ENCODE measurements around the gene OR8D2. TPM values are rescaled to one million over a fixed set of nuclear protein-coding genes. Genes with fewer than 3 reads are reported as not detected.

Gene OR8D2, protein sequence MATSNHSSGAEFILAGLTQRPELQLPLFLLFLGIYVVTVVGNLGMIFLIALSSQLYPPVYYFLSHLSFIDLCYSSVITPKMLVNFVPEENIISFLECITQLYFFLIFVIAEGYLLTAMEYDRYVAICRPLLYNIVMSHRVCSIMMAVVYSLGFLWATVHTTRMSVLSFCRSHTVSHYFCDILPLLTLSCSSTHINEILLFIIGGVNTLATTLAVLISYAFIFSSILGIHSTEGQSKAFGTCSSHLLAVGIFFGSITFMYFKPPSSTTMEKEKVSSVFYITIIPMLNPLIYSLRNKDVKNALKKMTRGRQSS
- polyA plus RNA-seq (2012; ENCODE audit: missing spikeins) = not detected

- TF ChIP-seq POLR2A (IDR thresholded peaks at IDR 0.05; ENCODE audit: low read depth, low read length) = no peak
- TF ChIP-seq TAF1 (IDR thresholded peaks at IDR 0.05; ENCODE audit: borderline replicate concordance, low read depth, low read length) = no peak
- TF ChIP-seq POLR2AphosphoS5 (IDR thresholded peaks at IDR 0.05; ENCODE audit: low read depth, low read length) = no peak
- FAIRE-seq (no peak), DNase-seq (ENCODE audit: insufficient read length) (no peak)
These were observed at the start of gene OR8D2 for GRCh38 chr11:124320097-124320496. Gene OR8D2 (minus strand): TSS chr11:124320197. CDS start chr11:124320197, 0 bp downstream.

GRCh38 chr11:124359566-124359965 is 39.6 kb upstream of the OR8D2 start:
- TF ChIP-seq POLR2A (IDR thresholded peaks at IDR 0.05; ENCODE audit: low read depth, low read length) = no peak
- no peak for TF ChIP-seq TAF1 (IDR thresholded peaks at IDR 0.05; ENCODE audit: borderline replicate concordance, low read depth, low read length)
- TF ChIP-seq POLR2AphosphoS5 (IDR thresholded peaks at IDR 0.05; ENCODE audit: low read depth, low read length) = no peak
- no peak for DNase-seq (ENCODE audit: insufficient read length)
- no peak for FAIRE-seq

DNA sequence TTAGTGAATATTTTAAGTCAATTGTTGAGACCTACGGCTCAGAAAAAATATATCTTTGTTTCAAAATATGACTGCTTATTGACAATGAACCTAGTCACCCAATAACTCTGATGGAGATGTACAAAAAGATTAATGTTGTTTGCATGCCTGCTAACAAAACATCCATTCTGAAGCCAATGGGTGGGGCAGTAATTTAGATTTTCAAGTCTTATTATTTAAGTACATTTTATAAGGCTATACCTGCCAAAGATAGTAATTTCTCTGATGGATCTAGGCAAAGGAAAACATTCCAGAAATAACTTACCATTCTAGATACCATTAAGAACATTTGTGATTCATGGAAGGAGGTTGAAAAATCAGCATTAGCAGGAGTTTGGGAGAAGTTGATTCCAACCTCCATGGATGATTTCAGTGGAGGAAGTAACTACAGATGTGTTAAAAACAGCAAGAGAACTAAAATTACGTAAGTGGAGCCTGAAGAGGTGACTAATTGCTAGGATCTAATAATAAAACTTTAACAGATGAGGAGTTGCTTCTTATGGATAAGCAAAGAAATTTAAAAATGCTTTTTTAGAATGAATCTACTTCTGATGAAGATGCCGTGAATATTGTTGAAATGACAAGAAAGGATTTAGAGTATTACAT is 26.4 kb upstream of the OR8D2 start:
- FAIRE-seq = no peak
- no peak for DNase-seq (ENCODE audit: insufficient read length)
- no peak for TF ChIP-seq POLR2AphosphoS5 (IDR thresholded peaks at IDR 0.05; ENCODE audit: low read depth, low read length)
- no peak for TF ChIP-seq POLR2A (IDR thresholded peaks at IDR 0.05; ENCODE audit: low read depth, low read length)
- no peak for TF ChIP-seq TAF1 (IDR thresholded peaks at IDR 0.05; ENCODE audit: borderline replicate concordance, low read depth, low read length)

DNA sequence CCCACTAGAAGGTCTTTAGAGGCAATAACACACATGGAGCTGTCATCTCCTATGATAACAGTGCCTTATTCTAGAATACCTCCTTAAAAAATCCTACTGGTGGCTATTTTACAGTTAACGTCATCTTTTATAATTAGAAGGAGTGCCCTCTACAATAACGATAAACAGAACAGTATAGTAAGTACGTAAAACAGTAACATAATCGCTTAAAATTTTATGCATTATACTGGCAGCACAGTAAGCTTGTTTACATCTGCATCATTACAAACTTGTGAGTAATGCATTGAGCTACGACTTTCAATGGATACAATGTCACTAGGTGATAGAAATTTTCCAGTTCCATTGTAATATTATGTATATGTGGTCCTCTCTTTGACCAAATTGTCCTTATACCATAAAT is 24.3 kb upstream of the OR8D2 start:
- TF ChIP-seq POLR2AphosphoS5 (IDR thresholded peaks at IDR 0.05; ENCODE audit: low read depth, low read length) (no peak), TAF1 (IDR thresholded peaks at IDR 0.05; ENCODE audit: borderline replicate concordance, low read depth, low read length) (no peak), POLR2A (IDR thresholded peaks at IDR 0.05; ENCODE audit: low read depth, low read length) (no peak)
- no peak for FAIRE-seq
- no peak for DNase-seq (ENCODE audit: insufficient read length)

DNA sequence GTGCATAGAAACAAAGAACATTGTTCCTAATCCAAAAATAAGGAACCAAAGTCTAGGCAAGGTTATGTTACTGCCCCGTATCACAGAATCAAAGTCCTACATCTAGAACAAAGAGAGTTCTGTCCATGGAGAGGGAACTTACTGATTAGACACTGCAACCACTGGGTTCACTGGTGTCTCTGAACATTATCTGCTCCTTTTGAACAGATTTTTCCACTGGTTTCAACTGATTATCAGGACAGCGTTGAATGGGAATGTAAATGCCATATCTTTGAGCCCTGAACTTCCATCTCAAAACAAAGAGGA is 20.1 kb upstream of the OR8D2 start:
- TF ChIP-seq POLR2AphosphoS5 (IDR thresholded peaks at IDR 0.05; ENCODE audit: low read depth, low read length) (no peak), POLR2A (IDR thresholded peaks at IDR 0.05; ENCODE audit: low read depth, low read length) (no peak), TAF1 (IDR thresholded peaks at IDR 0.05; ENCODE audit: borderline replicate concordance, low read depth, low read length) (no peak)
- FAIRE-seq (no peak), DNase-seq (ENCODE audit: insufficient read length) (no peak)

DNA sequence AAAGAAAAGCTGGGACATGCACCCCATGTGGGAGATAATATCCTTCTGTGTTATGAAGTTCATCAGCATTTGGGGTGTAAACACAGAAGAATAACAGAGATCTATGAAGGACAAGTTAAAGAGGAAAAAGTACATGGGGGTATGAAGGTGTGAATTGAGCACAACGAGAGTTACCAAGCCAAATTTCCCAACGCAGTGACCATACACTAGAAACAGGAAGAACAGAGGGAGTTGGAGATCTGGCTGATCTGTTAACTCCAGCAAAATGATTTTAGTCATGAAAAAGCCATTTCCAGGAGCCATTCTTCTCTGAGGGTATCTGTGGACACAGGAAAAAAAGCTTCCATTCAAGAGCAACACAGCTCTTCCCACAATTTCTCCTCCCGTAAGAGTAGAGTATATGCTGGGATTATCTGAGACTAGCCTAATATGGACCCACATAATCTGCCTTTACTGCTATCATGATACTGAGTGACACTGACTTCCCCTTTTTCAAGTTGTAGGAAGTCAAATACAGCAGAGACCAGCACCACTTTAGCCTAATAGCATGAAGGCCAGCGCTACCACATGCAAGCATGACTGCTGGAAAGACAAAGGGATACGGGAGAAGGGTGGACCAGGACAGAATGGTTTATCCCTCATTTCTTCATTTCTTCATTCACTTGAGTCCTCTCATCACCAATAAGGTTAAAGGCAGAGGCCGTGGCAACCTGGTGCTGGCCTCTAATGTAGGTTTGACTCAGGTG is 19.6 kb upstream of the OR8D2 start:
- no peak for TF ChIP-seq POLR2A (IDR thresholded peaks at IDR 0.05; ENCODE audit: low read depth, low read length)
- no peak for TF ChIP-seq TAF1 (IDR thresholded peaks at IDR 0.05; ENCODE audit: borderline replicate concordance, low read depth, low read length)
- TF ChIP-seq POLR2AphosphoS5 (IDR thresholded peaks at IDR 0.05; ENCODE audit: low read depth, low read length) = no peak
- FAIRE-seq (no peak), DNase-seq (ENCODE audit: insufficient read length) (no peak)

- FAIRE-seq (no peak), DNase-seq (ENCODE audit: insufficient read length) (no peak)
- TF ChIP-seq POLR2A (IDR thresholded peaks at IDR 0.05; ENCODE audit: low read depth, low read length) (no peak), POLR2AphosphoS5 (IDR thresholded peaks at IDR 0.05; ENCODE audit: low read depth, low read length) (no peak), TAF1 (IDR thresholded peaks at IDR 0.05; ENCODE audit: borderline replicate concordance, low read depth, low read length) (no peak)
These were observed 11.9 kb upstream of the OR8D2 start for GRCh38 chr11:124331873-124332272.

DNA sequence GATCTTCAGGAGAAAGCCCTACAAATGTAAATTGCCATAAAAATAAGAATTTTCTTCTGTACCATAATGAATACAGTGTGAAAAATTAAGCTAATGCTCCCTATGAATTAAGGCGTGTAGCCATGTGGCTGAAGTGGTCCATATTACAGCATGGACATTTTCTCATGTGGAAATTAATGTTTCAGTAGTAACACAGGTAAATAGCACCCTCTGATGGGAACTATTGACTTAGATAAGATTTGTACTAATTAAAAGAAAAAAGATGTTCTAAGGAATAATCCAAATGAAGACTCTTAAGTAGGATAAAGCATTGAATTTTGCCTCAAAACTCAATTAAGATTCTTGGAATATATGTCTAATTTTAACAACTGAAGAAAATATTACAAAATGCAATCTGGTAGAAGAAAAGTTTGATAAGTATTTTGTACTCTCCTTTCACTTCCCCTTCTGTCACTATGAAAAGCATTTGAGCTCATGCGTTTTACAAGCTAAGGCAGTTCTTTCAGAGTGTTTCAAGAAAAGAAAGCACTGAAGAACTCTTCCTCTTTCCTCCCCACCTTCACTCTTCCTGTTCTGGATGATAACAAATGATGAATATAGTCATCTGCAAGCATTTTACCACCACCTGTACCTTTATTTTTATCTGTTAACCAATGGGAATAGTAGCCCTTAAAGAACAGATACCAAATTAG is 9.9 kb upstream of the OR8D2 start:
- FAIRE-seq (peak; percentile 88), DNase-seq (ENCODE audit: insufficient read length) (no peak)
- TF ChIP-seq TAF1 (IDR thresholded peaks at IDR 0.05; ENCODE audit: borderline replicate concordance, low read depth, low read length) (no peak), POLR2A (IDR thresholded peaks at IDR 0.05; ENCODE audit: low read depth, low read length) (no peak), POLR2AphosphoS5 (IDR thresholded peaks at IDR 0.05; ENCODE audit: low read depth, low read length) (no peak)

GRCh38 chr11:124327775-124328174 is 7.8 kb upstream of the OR8D2 start:
- FAIRE-seq = no peak
- TF ChIP-seq POLR2A (IDR thresholded peaks at IDR 0.05; ENCODE audit: low read depth, low read length) (no peak), POLR2AphosphoS5 (IDR thresholded peaks at IDR 0.05; ENCODE audit: low read depth, low read length) (no peak), TAF1 (IDR thresholded peaks at IDR 0.05; ENCODE audit: borderline replicate concordance, low read depth, low read length) (no peak)
- DNase-seq (ENCODE audit: insufficient read length) = no peak

DNA sequence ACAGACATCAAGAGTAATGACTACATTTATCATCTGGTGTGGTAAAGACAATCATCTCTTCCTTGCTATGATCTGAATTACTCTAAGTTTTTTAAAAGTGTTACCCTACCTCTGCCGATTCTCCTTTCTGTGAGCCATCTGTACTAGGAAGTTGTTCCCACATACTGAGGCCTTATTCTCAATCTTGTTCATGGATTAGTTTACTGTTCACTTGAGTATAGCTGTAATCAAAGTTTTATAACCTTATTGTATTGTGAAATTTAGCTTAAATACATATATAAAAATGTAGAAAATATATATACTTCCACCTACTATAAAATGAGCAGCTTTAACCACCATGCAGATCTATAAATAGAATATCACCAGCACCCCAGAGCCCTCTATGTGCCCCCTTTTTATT is 2.4 kb upstream of the OR8D2 start:
- no peak for DNase-seq (ENCODE audit: insufficient read length)
- TF ChIP-seq POLR2A (IDR thresholded peaks at IDR 0.05; ENCODE audit: low read depth, low read length) (no peak), POLR2AphosphoS5 (IDR thresholded peaks at IDR 0.05; ENCODE audit: low read depth, low read length) (no peak), TAF1 (IDR thresholded peaks at IDR 0.05; ENCODE audit: borderline replicate concordance, low read depth, low read length) (no peak)
- FAIRE-seq = no peak

DNA sequence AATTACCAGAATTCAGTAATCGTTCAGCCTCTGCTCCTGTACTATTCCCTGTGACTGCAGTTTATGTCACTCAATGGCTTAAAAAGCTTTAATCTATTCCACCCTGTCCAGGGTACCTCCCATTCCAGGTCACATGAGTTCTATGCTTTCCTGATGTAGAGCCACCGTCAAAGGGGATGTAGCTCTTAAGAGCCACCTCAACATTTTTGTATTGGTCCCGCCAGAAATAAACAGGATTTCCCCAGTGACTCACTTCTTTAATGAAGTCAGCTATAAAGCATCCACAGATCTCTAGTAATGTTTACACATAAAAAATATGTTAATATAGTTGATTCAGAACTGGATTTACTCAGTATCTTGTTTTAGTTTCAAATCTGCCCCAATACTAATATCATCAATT is 4.9 kb downstream of the OR8D2 start:
- no peak for DNase-seq (ENCODE audit: insufficient read length)

More for the DNA sequence above, 4.9 kb downstream of the OR8D2 start:
- TF ChIP-seq POLR2AphosphoS5 (IDR thresholded peaks at IDR 0.05; ENCODE audit: low read depth, low read length) = no peak
- no peak for TF ChIP-seq TAF1 (IDR thresholded peaks at IDR 0.05; ENCODE audit: borderline replicate concordance, low read depth, low read length)
- no peak for TF ChIP-seq POLR2A (IDR thresholded peaks at IDR 0.05; ENCODE audit: low read depth, low read length)
- FAIRE-seq = no peak
